ENCODE measurements around the gene TMEM69. TPM values are rescaled to one million over a fixed set of nuclear protein-coding genes. Genes with fewer than 3 reads are reported as not detected.

The TMEM69 gene
- total RNA-seq: 10 to 100 TPM; 12.0 to 52.7 (median 30.8) TPM

DNA sequence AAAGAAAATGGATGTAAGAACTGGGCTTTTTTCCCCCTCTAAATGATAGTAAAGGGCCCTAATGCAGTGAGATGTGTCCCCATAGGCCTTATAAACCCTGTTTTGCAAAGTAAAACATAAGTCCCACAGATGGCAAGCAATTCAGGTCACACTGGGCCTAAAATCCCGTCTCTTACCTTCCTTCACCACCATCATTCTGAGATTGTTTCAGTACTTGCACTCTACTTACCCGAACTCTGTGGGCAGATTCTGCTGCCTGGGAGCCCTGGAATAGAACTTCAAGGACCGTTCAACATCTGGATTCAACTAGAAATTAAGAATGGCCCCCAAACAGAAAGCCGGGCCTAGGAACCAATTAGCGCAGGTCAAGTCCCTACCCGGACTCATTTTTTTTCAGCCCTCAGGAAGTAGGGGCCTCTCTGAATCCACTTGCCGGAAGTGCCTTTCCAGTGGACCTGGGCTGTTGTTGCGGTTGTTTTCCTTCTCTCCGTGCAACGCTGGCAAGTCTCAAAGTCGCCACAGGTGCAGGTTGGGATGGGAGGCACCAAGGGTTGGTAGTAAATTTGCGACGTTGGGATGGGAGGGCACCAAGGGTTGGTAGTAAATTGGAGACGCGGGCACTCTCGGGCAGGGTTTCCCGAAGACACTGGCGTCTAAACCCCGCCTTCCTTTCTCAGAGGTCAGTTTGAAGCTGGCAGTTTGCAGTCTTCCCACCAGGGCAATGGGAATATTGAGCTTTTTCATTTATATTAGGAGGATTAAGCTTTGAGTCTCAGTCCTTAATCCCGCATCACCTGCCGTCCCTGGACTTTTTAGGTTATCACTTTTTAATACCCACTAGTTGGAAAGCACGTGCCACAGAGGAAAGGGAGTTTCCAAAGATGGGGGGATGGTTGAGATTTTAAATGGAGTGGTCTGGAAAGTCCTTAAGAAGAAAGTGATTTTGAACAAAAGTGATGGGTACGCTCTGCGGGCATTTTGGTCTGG, at the start of gene TMEM69:
Gene TMEM69, plus strand, starts transcription at position 428 of the 987 bp plus-strand sequence. CDS start 2,888 bp downstream, outside the sequence.
- Histone ChIP-seq H3K9me3 (no peaks in the 10 kb centered on the region), H3K27ac (peak within 1 kb of the TSS; percentile 96 to 99 (median 98)), H3K36me3 (peaks cover 0 to 35% (median 7%) of the 10 kb centered on the region in 3 donors), H3K27me3 (no peaks in the 10 kb centered on the region), H3K4me1 (peaks cover 21 to 47% (median 23%) of the 10 kb centered on the region in 3 donors), H3K4me3 (peak within 1 kb of the TSS; percentile 84 to 88 (median 86))
- peak; percentile 51 for DNase-seq
- WGBS, 2 donors: 1% methylated on average over 12 to 24 of the region's 24 CpGs
- intact Hi-C loops (cut with DNase I): no loop called here
- peak in 1 of 4 donors; percentile 20 for TF ChIP-seq POLR2A (IDR thresholded peaks at IDR 0.05)
- TF ChIP-seq, protein P1, sequence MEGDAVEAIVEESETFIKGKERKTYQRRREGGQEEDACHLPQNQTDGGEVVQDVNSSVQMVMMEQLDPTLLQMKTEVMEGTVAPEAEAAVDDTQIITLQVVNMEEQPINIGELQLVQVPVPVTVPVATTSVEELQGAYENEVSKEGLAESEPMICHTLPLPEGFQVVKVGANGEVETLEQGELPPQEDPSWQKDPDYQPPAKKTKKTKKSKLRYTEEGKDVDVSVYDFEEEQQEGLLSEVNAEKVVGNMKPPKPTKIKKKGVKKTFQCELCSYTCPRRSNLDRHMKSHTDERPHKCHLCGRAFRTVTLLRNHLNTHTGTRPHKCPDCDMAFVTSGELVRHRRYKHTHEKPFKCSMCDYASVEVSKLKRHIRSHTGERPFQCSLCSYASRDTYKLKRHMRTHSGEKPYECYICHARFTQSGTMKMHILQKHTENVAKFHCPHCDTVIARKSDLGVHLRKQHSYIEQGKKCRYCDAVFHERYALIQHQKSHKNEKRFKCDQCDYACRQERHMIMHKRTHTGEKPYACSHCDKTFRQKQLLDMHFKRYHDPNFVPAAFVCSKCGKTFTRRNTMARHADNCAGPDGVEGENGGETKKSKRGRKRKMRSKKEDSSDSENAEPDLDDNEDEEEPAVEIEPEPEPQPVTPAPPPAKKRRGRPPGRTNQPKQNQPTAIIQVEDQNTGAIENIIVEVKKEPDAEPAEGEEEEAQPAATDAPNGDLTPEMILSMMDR (IDR thresholded peaks at IDR 0.05): peak in 4 of 6 experiments; percentile 5 to 49 (median 30)

- H3K27ac ChIP-seq: peak overlapping the region in 1 of 4 donors; percentile 36
- WGBS, 2 donors: 92 to 100% methylated on average over 1 of the region's 1 CpG
- DNase-seq: no peak
- peaks cover 0 to 10% (median 0%) of the 10 kb centered on the region in 3 donors for H3K4me1 ChIP-seq
- no peak overlapping the region for H3K4me3 ChIP-seq
- H3K36me3 ChIP-seq: peaks cover 5 to 98% (median 36%) of the 10 kb centered on the region in 3 donors
- no peaks in the 10 kb centered on the region for H3K27me3 ChIP-seq
- TF ChIP-seq POLR2A (IDR thresholded peaks at IDR 0.05): no peak
- TF ChIP-seq, protein P1 (IDR thresholded peaks at IDR 0.05): no peak
- no peaks in the 10 kb centered on the region for H3K9me3 ChIP-seq
- intact Hi-C loops (cut with DNase I): no loop called here
Measured at GRCh38 chr1:45640293-45640692, 47.7 kb upstream of the TMEM69 start.

DNA sequence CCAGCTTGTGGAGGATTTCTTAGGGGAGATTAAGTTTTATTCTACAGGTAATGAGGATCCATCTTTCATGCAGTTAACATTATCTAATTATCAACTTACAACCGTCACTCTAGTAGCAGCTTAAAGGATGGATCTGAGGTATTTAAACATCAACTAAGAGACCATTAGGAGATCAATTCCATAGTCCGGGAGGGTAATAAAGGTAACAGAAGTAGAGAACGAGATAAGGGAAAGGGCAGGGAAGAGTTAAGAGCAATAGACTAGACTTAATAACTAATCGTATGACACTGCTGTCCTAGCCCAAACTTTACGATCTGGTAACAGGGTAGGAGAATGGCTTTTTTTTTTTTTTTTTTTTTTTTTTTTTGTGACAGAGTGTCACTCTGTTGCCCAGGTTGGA, 44.7 kb upstream of the TMEM69 start:
- Histone ChIP-seq H3K9me3 (no peaks in the 10 kb centered on the region), H3K36me3 (peaks cover 5 to 89% (median 17%) of the 10 kb centered on the region in 3 donors), H3K4me3 (no peak overlapping the region), H3K4me1 (peaks cover 0 to 23% (median 8%) of the 10 kb centered on the region in 3 donors), H3K27ac (no peak overlapping the region), H3K27me3 (no peaks in the 10 kb centered on the region)
- intact Hi-C loops (cut with DNase I): no loop called here
- no peak for TF ChIP-seq POLR2A (IDR thresholded peaks at IDR 0.05)
- TF ChIP-seq, protein P1 (IDR thresholded peaks at IDR 0.05): no peak
- 81 to 84% methylated on average over 5 of the region's 5 CpGs for WGBS, 2 donors
- DNase-seq: no peak

GRCh38 chr1:45643978-45644377, 44.0 kb upstream of the TMEM69 start:
- TF ChIP-seq, protein P1 (IDR thresholded peaks at IDR 0.05): peak in 1 of 6 experiments; percentile 27
- TF ChIP-seq POLR2A (IDR thresholded peaks at IDR 0.05): no peak
- H3K36me3 ChIP-seq: peaks cover 2 to 89% (median 11%) of the 10 kb centered on the region in 3 donors
- H3K4me1 ChIP-seq: peaks cover 0 to 24% (median 8%) of the 10 kb centered on the region in 3 donors
- no peak overlapping the region for H3K4me3 ChIP-seq
- no peak for DNase-seq
- H3K9me3 ChIP-seq: no peaks in the 10 kb centered on the region
- H3K27ac ChIP-seq: peak overlapping the region in 3 of 4 donors; percentile 17 to 40 (median 35)
- intact Hi-C loops (cut with DNase I): no loop called here
- no peaks in the 10 kb centered on the region for H3K27me3 ChIP-seq

DNA sequence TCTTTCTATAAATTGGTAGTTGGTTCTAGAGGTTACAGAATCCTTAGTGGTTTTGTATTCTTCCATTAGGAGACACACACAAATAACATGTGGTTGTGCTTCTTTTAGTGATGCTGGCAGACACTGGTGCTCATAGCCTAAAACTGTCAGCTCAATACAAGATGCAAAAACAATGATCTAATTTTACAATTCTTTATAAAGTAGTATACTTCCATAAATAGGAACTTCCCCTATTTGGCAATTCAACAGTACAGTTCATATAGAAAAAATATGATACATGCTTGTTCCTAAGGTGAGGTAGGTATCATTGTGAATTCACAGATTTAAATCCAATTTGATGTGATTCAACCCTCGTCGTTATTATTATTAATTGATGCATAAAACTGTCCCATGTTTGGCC, 43.3 kb upstream of the TMEM69 start:
- no peak for DNase-seq
- peaks cover 0 to 24% (median 8%) of the 10 kb centered on the region in 3 donors for H3K4me1 ChIP-seq
- no peaks in the 10 kb centered on the region for H3K27me3 ChIP-seq
- 89 to 94% methylated on average over 2 of the region's 2 CpGs for WGBS, 2 donors
- H3K27ac ChIP-seq: peak overlapping the region in 2 of 4 donors; percentile 35 to 40
- H3K36me3 ChIP-seq: peaks cover 0 to 89% (median 5%) of the 10 kb centered on the region in 3 donors
- intact Hi-C loops (cut with DNase I): no loop called here
- H3K9me3 ChIP-seq: no peaks in the 10 kb centered on the region
- H3K4me3 ChIP-seq: no peak overlapping the region
- TF ChIP-seq, protein P1 (IDR thresholded peaks at IDR 0.05): no peak
- no peak for TF ChIP-seq POLR2A (IDR thresholded peaks at IDR 0.05)

Measured in esophagus squamous epithelium (tissue), 5 donors.